ENCODE measurements around the gene USP48.
"Not testable (repeated sequence)": the region's sequence is repeated elsewhere in the genome, so short reads cannot be mapped to it uniquely, and the experiment has no call there.

Gene USP48

GRCh38 chr1:21775550-21775914 lies 7.4 kb downstream of the USP48 start:
- in situ Hi-C loops (cut with HindIII; ENCODE audit: low sequenced_read_pairs), result no loop called here

GRCh38 chr1:21774835-21775549 lies 8.0 kb downstream of the USP48 start:
- in situ Hi-C loops (cut with HindIII; ENCODE audit: low sequenced_read_pairs), result no loop called here

- in situ Hi-C loops (cut with HindIII; ENCODE audit: low sequenced_read_pairs), result no loop called here
Measured at GRCh38 chr1:21773585-21773984, 9.4 kb downstream of the USP48 start.

- in situ Hi-C loops (cut with HindIII; ENCODE audit: low sequenced_read_pairs), result not testable (repeated sequence)
Measured at GRCh38 chr1:21771672-21772071, 11.3 kb downstream of the USP48 start.

- in situ Hi-C loops (cut with HindIII; ENCODE audit: low sequenced_read_pairs), result not testable (repeated sequence)
Measured at GRCh38 chr1:21770602-21771001, 12.3 kb downstream of the USP48 start.

GRCh38 chr1:21770201-21770600 lies 12.7 kb downstream of the USP48 start:
- in situ Hi-C loops (cut with HindIII; ENCODE audit: low sequenced_read_pairs), result no loop called here

GRCh38 chr1:21767106-21767505 lies 15.8 kb downstream of the USP48 start:
- in situ Hi-C loops (cut with HindIII; ENCODE audit: low sequenced_read_pairs), result not testable (repeated sequence)

GRCh38 chr1:21766210-21766609 lies 16.7 kb downstream of the USP48 start:
- in situ Hi-C loops (cut with HindIII; ENCODE audit: low sequenced_read_pairs), result no loop called here

GRCh38 chr1:21764615-21765423 lies 18.1 kb downstream of the USP48 start:
- in situ Hi-C loops (cut with HindIII; ENCODE audit: low sequenced_read_pairs), result no loop called here

GRCh38 chr1:21763694-21764419 lies 19.1 kb downstream of the USP48 start:
- in situ Hi-C loops (cut with HindIII; ENCODE audit: low sequenced_read_pairs), result no loop called here

GRCh38 chr1:21763236-21763635 lies 19.7 kb downstream of the USP48 start:
- in situ Hi-C loops (cut with HindIII; ENCODE audit: low sequenced_read_pairs), result no loop called here

- in situ Hi-C loops (cut with HindIII; ENCODE audit: low sequenced_read_pairs), result no loop called here
Measured at GRCh38 chr1:21762022-21762404, 20.9 kb downstream of the USP48 start.

GRCh38 chr1:21761052-21761451 lies 21.9 kb downstream of the USP48 start:
- in situ Hi-C loops (cut with HindIII; ENCODE audit: low sequenced_read_pairs), result no loop called here

GRCh38 chr1:21759818-21760217 lies 23.1 kb downstream of the USP48 start:
- in situ Hi-C loops (cut with HindIII; ENCODE audit: low sequenced_read_pairs), result no loop called here

- in situ Hi-C loops (cut with HindIII; ENCODE audit: low sequenced_read_pairs), result no loop called here
Measured at GRCh38 chr1:21759182-21759581, 23.8 kb downstream of the USP48 start.

- in situ Hi-C loops (cut with HindIII; ENCODE audit: low sequenced_read_pairs), result no loop called here
Measured at GRCh38 chr1:21758614-21759013, 24.3 kb downstream of the USP48 start.

- in situ Hi-C loops (cut with HindIII; ENCODE audit: low sequenced_read_pairs), result no loop called here
Measured at GRCh38 chr1:21756393-21757089, 26.4 kb downstream of the USP48 start.

- in situ Hi-C loops (cut with HindIII; ENCODE audit: low sequenced_read_pairs), result no loop called here
Measured at GRCh38 chr1:21755067-21755466, 27.9 kb downstream of the USP48 start.

GRCh38 chr1:21754583-21754982 lies 28.4 kb downstream of the USP48 start:
- in situ Hi-C loops (cut with HindIII; ENCODE audit: low sequenced_read_pairs), result no loop called here

- in situ Hi-C loops (cut with HindIII; ENCODE audit: low sequenced_read_pairs), result no loop called here
Measured at GRCh38 chr1:21752186-21752585, 30.8 kb downstream of the USP48 start.

- in situ Hi-C loops (cut with HindIII; ENCODE audit: low sequenced_read_pairs), result no loop called here
Measured at GRCh38 chr1:21751281-21751680, 31.7 kb downstream of the USP48 start.

Data from endothelial cell of hepatic sinusoid (primary cell).